ENCODE results near the gene RAB40AL.

DNA sequence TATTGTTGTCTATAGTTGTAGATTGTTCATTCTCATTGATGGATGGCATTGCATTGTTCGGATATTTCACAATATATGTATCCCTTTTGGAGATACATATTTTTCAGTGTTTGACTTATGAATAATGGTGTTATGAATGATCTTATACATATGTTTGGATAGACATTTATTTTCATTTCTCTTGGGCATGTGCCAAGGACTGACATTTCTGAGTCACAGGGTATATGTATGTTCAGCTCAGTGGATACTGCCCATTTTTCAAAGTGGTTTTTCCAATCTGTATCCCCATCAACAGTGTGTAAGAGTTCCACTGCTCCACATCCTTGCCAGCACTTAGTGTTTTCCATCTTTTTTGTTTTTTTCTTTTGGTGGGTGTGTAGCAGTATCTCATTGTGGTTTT, 45.0 kb upstream of the RAB40AL start:
- TF ChIP-seq CREB1 (CRISPR knock-in tag; IDR thresholded peaks at IDR 0.05) (no peak), ZNF138 (CRISPR knock-in tag; conservative IDR thresholded peaks at IDR 0.05) (no peak), FOXK1 (CRISPR knock-in tag; IDR thresholded peaks at IDR 0.05) (no peak), PRRX2 (CRISPR knock-in tag; IDR thresholded peaks at IDR 0.05) (no peak), ZNF232 (CRISPR knock-in tag; IDR thresholded peaks at IDR 0.05) (no peak)
- TF ChIP-seq, protein P1, sequence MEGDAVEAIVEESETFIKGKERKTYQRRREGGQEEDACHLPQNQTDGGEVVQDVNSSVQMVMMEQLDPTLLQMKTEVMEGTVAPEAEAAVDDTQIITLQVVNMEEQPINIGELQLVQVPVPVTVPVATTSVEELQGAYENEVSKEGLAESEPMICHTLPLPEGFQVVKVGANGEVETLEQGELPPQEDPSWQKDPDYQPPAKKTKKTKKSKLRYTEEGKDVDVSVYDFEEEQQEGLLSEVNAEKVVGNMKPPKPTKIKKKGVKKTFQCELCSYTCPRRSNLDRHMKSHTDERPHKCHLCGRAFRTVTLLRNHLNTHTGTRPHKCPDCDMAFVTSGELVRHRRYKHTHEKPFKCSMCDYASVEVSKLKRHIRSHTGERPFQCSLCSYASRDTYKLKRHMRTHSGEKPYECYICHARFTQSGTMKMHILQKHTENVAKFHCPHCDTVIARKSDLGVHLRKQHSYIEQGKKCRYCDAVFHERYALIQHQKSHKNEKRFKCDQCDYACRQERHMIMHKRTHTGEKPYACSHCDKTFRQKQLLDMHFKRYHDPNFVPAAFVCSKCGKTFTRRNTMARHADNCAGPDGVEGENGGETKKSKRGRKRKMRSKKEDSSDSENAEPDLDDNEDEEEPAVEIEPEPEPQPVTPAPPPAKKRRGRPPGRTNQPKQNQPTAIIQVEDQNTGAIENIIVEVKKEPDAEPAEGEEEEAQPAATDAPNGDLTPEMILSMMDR (IDR thresholded peaks at IDR 0.05), result no peak

All from WTC11 (cell line).